SU-DHL-6 (cell line): Measurements from ENCODE around the gene DOCK1.

Experiments used
- H2AFZ ChIP-seq: fragments of 200-600 bp; sonication (generic); 2 replicates; pipeline ENCODE4 v1.6.1; 2014; ENCODE audit warnings: low read depth, mild to moderate bottlenecking, moderate library complexity, mixed read lengths, antibody characterized with exemption, low read length; ENCODE audit not compliant: severe bottlenecking
- H3F3A ChIP-seq: fragments of 200-600 bp; shearing (Covaris generic); 2 replicates; pipeline ENCODE4 v1.6.0; 2016; ENCODE audit warnings: antibody characterized with exemption, mild to moderate bottlenecking; ENCODE audit not compliant: insufficient read depth
- H3K27ac ChIP-seq: fragments of 200-600 bp; sonication (generic); 2 replicates; pipeline ENCODE4 v1.5.1; 2016; ENCODE audit warnings: low read depth, mild to moderate bottlenecking, low read length, moderate library complexity, mixed read lengths
- H3K27me3 ChIP-seq: fragments of 200-600 bp; sonication (generic), shearing (Covaris generic); 2 replicates; pipeline ENCODE4 v1.6.0; 2014; ENCODE audit warnings: mild to moderate bottlenecking, low read length
- H3K36me3 ChIP-seq: fragments of 200-600 bp; sonication (generic); 2 replicates; pipeline ENCODE4 v1.6.1; 2014; ENCODE audit warnings: mild to moderate bottlenecking, low read length, mixed read lengths
- H3K4me2 ChIP-seq: fragments of 300-600, 200-600 bp; shearing (Covaris generic), sonication (generic); 2 replicates; pipeline ENCODE4 v1.6.0; 2014; ENCODE audit warnings: low read length, low read depth, mild to moderate bottlenecking; ENCODE audit not compliant: poor library complexity, severe bottlenecking
- H3K4me3 ChIP-seq: fragments of 200-600 bp; sonication (generic); 2 replicates; pipeline ENCODE4 v1.5.1; 2014; ENCODE audit warnings: antibody characterized with exemption, low read length, mild to moderate bottlenecking, mixed read lengths; ENCODE audit not compliant: insufficient read depth, poor library complexity, severe bottlenecking
- H3K79me2 ChIP-seq: fragments of 200-600 bp; sonication (generic); 2 replicates; pipeline ENCODE4 v1.6.1; 2014; ENCODE audit warnings: mild to moderate bottlenecking, low read length, moderate library complexity; ENCODE audit not compliant: insufficient read depth
- H3K9ac ChIP-seq: fragments of 200-600 bp; sonication (generic); 2 replicates; pipeline ENCODE4 v1.7.0; 2014; ENCODE audit warnings: mild to moderate bottlenecking, low read length
- H3K9me2 ChIP-seq: fragments of 200-600 bp; sonication (generic); replicated peaks from 2 replicates; pipeline ENCODE4 v1.6.1; 2014; ENCODE audit warnings: low read length; ENCODE audit not compliant: insufficient read depth
- H3K9me3 ChIP-seq: fragments of 200-600 bp; sonication (generic); 2 replicates; pipeline ENCODE4 v1.6.1; 2014; ENCODE audit warnings: low read length, mixed read lengths; ENCODE audit not compliant: insufficient read depth
- H4K20me1 ChIP-seq: fragments of 200-600 bp; sonication (generic); 2 replicates; pipeline ENCODE4 v1.6.1; 2014; ENCODE audit warnings: low read depth, mild to moderate bottlenecking, antibody characterized with exemption, low read length, moderate library complexity, mixed read lengths
- CTCF ChIP-seq: fragments of 200-600 bp; sonication (generic); IDR thresholded peaks from one replicate; pipeline ENCODE4 v1.5.1; 2017; ENCODE audit warnings: antibody characterized with exemption, mild to moderate bottlenecking, low read length, moderate library complexity; ENCODE audit not compliant: insufficient read depth, poor library complexity, severe bottlenecking
- EZH2phosphoT487 ChIP-seq: fragments of 200-600 bp; sonication (generic), shearing (Covaris generic); conservative IDR thresholded peaks from 2 replicates; pipeline ENCODE4 v1.6.1; 2018; ENCODE audit warnings: mild to moderate bottlenecking, antibody characterized with exemption, low read length, moderate library complexity, mixed read lengths

DOCK1 gene

GRCh38 chr10:127044186-127044585 lies 139.0 kb downstream of the DOCK1 start:
- H3K36me3 ChIP-seq, result no peaks in the 10 kb centered on the region
- no peak overlapping the region for H3K4me2 ChIP-seq
- no peak overlapping the region for H2AFZ ChIP-seq

GRCh38 chr10:127046975-127047877 lies 142.0 kb downstream of the DOCK1 start:
- no peaks in the 10 kb centered on the region for H3K9me3 ChIP-seq
- H3K27ac ChIP-seq, result no peak overlapping the region
- H4K20me1 ChIP-seq, result no peaks in the 10 kb centered on the region
- no peaks in the 10 kb centered on the region for H3K9me2 ChIP-seq
- H3K4me3 ChIP-seq, result no peak overlapping the region
- H3K9ac ChIP-seq, result no peak overlapping the region
- no peaks in the 10 kb centered on the region for H3K27me3 ChIP-seq
- no peak for TF ChIP-seq EZH2phosphoT487
- no peak for TF ChIP-seq CTCF
- no peak overlapping the region for H3K4me2 ChIP-seq
- H3F3A ChIP-seq, result no peaks in the 10 kb centered on the region
- no peaks in the 10 kb centered on the region for H3K79me2 ChIP-seq
- H2AFZ ChIP-seq, result no peak overlapping the region
- H3K36me3 ChIP-seq, result no peaks in the 10 kb centered on the region

More at GRCh38 chr10:127044186-127044585, 139.0 kb downstream of the DOCK1 start:
- no peak overlapping the region for H3K27ac ChIP-seq
- no peaks in the 10 kb centered on the region for H3K79me2 ChIP-seq
- TF ChIP-seq EZH2phosphoT487 (no peak), CTCF (no peak)
- H3K9ac ChIP-seq, result no peak overlapping the region
- no peaks in the 10 kb centered on the region for H3K9me3 ChIP-seq
- H3K9me2 ChIP-seq, result no peaks in the 10 kb centered on the region
- H3F3A ChIP-seq, result no peaks in the 10 kb centered on the region
- H3K4me3 ChIP-seq, result no peak overlapping the region
- H3K27me3 ChIP-seq, result no peaks in the 10 kb centered on the region
- no peaks in the 10 kb centered on the region for H4K20me1 ChIP-seq

GRCh38 chr10:127047878-127048238 lies 142.6 kb downstream of the DOCK1 start:
- H2AFZ ChIP-seq, result no peak overlapping the region
- no peaks in the 10 kb centered on the region for H3K27me3 ChIP-seq
- no peaks in the 10 kb centered on the region for H3F3A ChIP-seq
- no peak overlapping the region for H3K27ac ChIP-seq
- H3K9me2 ChIP-seq, result no peaks in the 10 kb centered on the region
- no peak overlapping the region for H3K4me3 ChIP-seq
- H3K9me3 ChIP-seq, result no peaks in the 10 kb centered on the region
- no peaks in the 10 kb centered on the region for H4K20me1 ChIP-seq
- no peak overlapping the region for H3K4me2 ChIP-seq
- TF ChIP-seq EZH2phosphoT487, result no peak
- no peak for TF ChIP-seq CTCF
- H3K79me2 ChIP-seq, result no peaks in the 10 kb centered on the region
- no peak overlapping the region for H3K9ac ChIP-seq
- H3K36me3 ChIP-seq, result no peaks in the 10 kb centered on the region
